H1 (cell line): ENCODE data around the gene CEP126. TPM values are rescaled to one million over a fixed set of nuclear protein-coding genes. Genes with fewer than 3 reads are reported as not detected.

ENCODE experiments used
- CTCF ChIA-PET: fragments of 300-600 bp; sonication (Branson Sonifier 250); formaldehyde crosslinking; loops from one replicate; lab custom pipeline; 2021; ENCODE audit not compliant: partially characterized antibody; lab: Charles Lee
- POLR2A ChIA-PET: fragments of 300-600 bp; sonication (Branson Sonifier 250); formaldehyde crosslinking; loops from one replicate; lab custom pipeline; 2021; ENCODE audit warnings: inconsistent platforms; ENCODE audit not compliant: partially characterized antibody; lab: Charles Lee
- DNase-seq, 2 experiments: peaks; one replicate each; pipeline versions ENCODE4 v3.0.0 to v3.0.0-alpha.2; 2010 to 2022; ENCODE audit warnings: low spot score in 2 of 2, low read depth in 1 of 2, mixed read lengths in 1 of 2
- FAIRE-seq: peaks from 2 replicates; lab custom pipeline; 2011; peaks lifted over from hg19 to GRCh38; lab: Jason Lieb, UNC
- H2AFZ ChIP-seq: 2 replicates; pipeline ENCODE4 v1.8.1; 2012; ENCODE audit warnings: low read length, inconsistent platforms
- H2AK5ac ChIP-seq: 2 replicates; pipeline ENCODE4 v1.6.1; 2013; ENCODE audit warnings: low read depth, low read length
- H2BK120ac ChIP-seq: replicated peaks from 2 replicates; pipeline ENCODE3; 2013; ENCODE audit warnings: low read depth, low read length, inconsistent platforms
- H2BK12ac ChIP-seq: 2 replicates; pipeline ENCODE4 v1.6.1; 2013; ENCODE audit warnings: low read depth, low read length
- H2BK15ac ChIP-seq: 2 replicates; pipeline ENCODE4 v1.6.1; 2013; ENCODE audit warnings: low read length
- H2BK20ac ChIP-seq: 2 replicates; pipeline ENCODE4 v1.6.1; 2013; ENCODE audit warnings: low read length
- H2BK5ac ChIP-seq: 2 replicates; pipeline ENCODE4 v1.6.1; 2013; ENCODE audit warnings: low read depth, low read length
- H3K14ac ChIP-seq: 2 replicates; pipeline ENCODE4 v1.6.1; 2013; ENCODE audit warnings: inconsistent platforms; ENCODE audit not compliant: insufficient read length
- H3K18ac ChIP-seq: 2 replicates; pipeline ENCODE4 v1.6.1; 2013; ENCODE audit warnings: low read length; ENCODE audit errors: extremely low read depth
- H3K23ac ChIP-seq: 2 replicates; pipeline ENCODE4 v1.6.1; 2013; ENCODE audit warnings: inconsistent platforms; ENCODE audit not compliant: insufficient read length
- H3K23me2 ChIP-seq: 2 replicates; pipeline ENCODE4 v1.6.1; 2013; ENCODE audit warnings: low read depth, low read length
- H3K27ac ChIP-seq: 2 replicates; pipeline ENCODE4 v1.6.1; 2011; ENCODE audit warnings: low read depth, low read length, inconsistent platforms
- H3K27me3 ChIP-seq, 4 experiments: replicated peaks in 1 of 4; 1 replicate in 1 of 4; 2 replicates in 3 of 4; pipeline versions ENCODE4 v1.6.1 to v1.8.1; 2011 to 2013; ENCODE audit warnings: low read length in 3 of 4, mild to moderate bottlenecking in 3 of 4, inconsistent platforms in 2 of 4, mixed read lengths in 2 of 4, moderate library complexity in 1 of 4; ENCODE audit not compliant: control insufficient read depth in 3 of 4, insufficient read depth in 3 of 4; ENCODE audit errors: extremely low read depth in 1 of 4
- H3K36me3 ChIP-seq, 4 experiments: 2 replicates each; pipeline versions ENCODE4 v1.6.1 to v1.8.1; 2011 to 2013; ENCODE audit warnings: mild to moderate bottlenecking in 4 of 4, low read length in 3 of 4, moderate library complexity in 2 of 4, control low read depth in 1 of 4, inconsistent platforms in 1 of 4; ENCODE audit not compliant: insufficient read depth in 4 of 4, control insufficient read depth in 2 of 4
- H3K4ac ChIP-seq: replicated peaks from 2 replicates; pipeline ENCODE3; 2013; ENCODE audit warnings: low read length, low read depth, mixed read lengths, inconsistent platforms; ENCODE audit not compliant: insufficient read length
- H3K4me1 ChIP-seq, 4 experiments: replicated peaks in 1 of 4; 1 replicate in 1 of 4; 2 replicates in 3 of 4; pipeline versions ENCODE4 v1.6.1 to v1.8.1; 2011 to 2013; ENCODE audit warnings: low read length in 3 of 4, inconsistent platforms in 2 of 4, mixed read lengths in 1 of 4; ENCODE audit not compliant: insufficient read depth in 4 of 4, control insufficient read depth in 3 of 4
- H3K4me2 ChIP-seq, 2 experiments: 2 replicates each; pipeline versions ENCODE4 v1.6.1 to v1.8.1; 2011 to 2013; ENCODE audit warnings: low read depth in 2 of 2, low read length in 2 of 2, control low read depth in 1 of 2, inconsistent platforms in 1 of 2, mild to moderate bottlenecking in 1 of 2; ENCODE audit not compliant: insufficient read depth in 1 of 2
- H3K4me3 ChIP-seq, 4 experiments: fragments of 200-600, 300-600 bp in 1 of 4; sonication (generic), shearing (Covaris generic), sonication (Bioruptor Twin) in 1 of 4; 2 replicates each; pipeline versions ENCODE4 v1.5.1 to v1.8.1; 2011 to 2016; ENCODE audit warnings: low read length in 4 of 4, low read depth in 3 of 4, control low read depth in 2 of 4, inconsistent platforms in 2 of 4, mild to moderate bottlenecking in 2 of 4, mixed read lengths in 1 of 4, moderate library complexity in 1 of 4; ENCODE audit not compliant: insufficient read depth in 2 of 4; ENCODE audit errors: extremely low read depth in 1 of 4
- H3K56ac ChIP-seq: replicated peaks from 2 replicates; pipeline ENCODE3; 2013; ENCODE audit warnings: low read depth, mild to moderate bottlenecking, mixed read lengths, low read length, inconsistent platforms; ENCODE audit not compliant: insufficient read length
- H3K79me1 ChIP-seq: 2 replicates; pipeline ENCODE4 v1.6.1; 2013; ENCODE audit warnings: low read depth, low read length, control low read depth
- H3K79me2 ChIP-seq, 2 experiments: 2 replicates each; pipeline versions ENCODE4 v1.6.1 to v1.8.1; 2012 to 2013; ENCODE audit warnings: low read length in 2 of 2, mild to moderate bottlenecking in 2 of 2, inconsistent platforms in 1 of 2; ENCODE audit not compliant: insufficient read depth in 2 of 2, control insufficient read depth in 1 of 2
- H3K9ac ChIP-seq, 4 experiments: replicated peaks in 1 of 4; 1 replicate in 1 of 4; 2 replicates in 3 of 4; pipeline versions ENCODE4 v1.6.1 to v1.8.1; 2011 to 2013; ENCODE audit warnings: low read depth in 3 of 4, low read length in 3 of 4, control low read depth in 2 of 4, mild to moderate bottlenecking in 2 of 4, moderate library complexity in 2 of 4, inconsistent platforms in 1 of 4; ENCODE audit errors: extremely low read depth in 1 of 4
- H3K9me3 ChIP-seq, 2 experiments: 2 replicates each; pipeline versions ENCODE4 v1.6.1 to v1.8.1; 2012 to 2013; ENCODE audit warnings: mild to moderate bottlenecking in 2 of 2, moderate library complexity in 2 of 2, control low read depth in 1 of 2, inconsistent platforms in 1 of 2, low read depth in 1 of 2, low read length in 1 of 2, mixed read lengths in 1 of 2; ENCODE audit not compliant: insufficient read depth in 2 of 2
- H4K20me1 ChIP-seq, 2 experiments: replicated peaks in 1 of 2; 2 replicates each; pipeline versions ENCODE3 to v1.8.1; 2011 to 2013; ENCODE audit warnings: inconsistent platforms in 2 of 2, low read length in 2 of 2, mild to moderate bottlenecking in 1 of 2; ENCODE audit not compliant: insufficient read depth in 2 of 2, control insufficient read depth in 1 of 2
- H4K5ac ChIP-seq: 2 replicates; pipeline ENCODE4 v1.6.1; 2013; ENCODE audit warnings: low read length, low read depth, mixed read lengths, inconsistent platforms; ENCODE audit not compliant: insufficient read length
- H4K8ac ChIP-seq: 2 replicates; pipeline ENCODE4 v1.8.0; 2013; ENCODE audit warnings: mild to moderate bottlenecking, moderate library complexity, low read length, inconsistent platforms; ENCODE audit not compliant: insufficient read depth; ENCODE audit errors: extremely low read depth
- H4K91ac ChIP-seq: replicated peaks from 2 replicates; pipeline ENCODE3; 2013; ENCODE audit warnings: low read length, mixed read lengths, inconsistent platforms; ENCODE audit not compliant: insufficient read length
- CHD2 ChIP-seq: IDR thresholded peaks from 2 replicates; pipeline ENCODE4 v1.6.1; 2012; ENCODE audit warnings: low read length, improper control_type of control experiment
- CREB1 ChIP-seq: IDR thresholded peaks from 2 replicates; pipeline ENCODE4 v1.6.1; 2012; ENCODE audit warnings: inconsistent platforms
- NANOG ChIP-seq: IDR thresholded peaks from 2 replicates; pipeline ENCODE4 v1.6.1; 2011; ENCODE audit warnings: low read length, low read depth, mild to moderate bottlenecking, inconsistent platforms; ENCODE audit not compliant: insufficient read depth, poor library complexity, severe bottlenecking
- RBBP5 ChIP-seq: IDR thresholded peaks from 2 replicates; pipeline ENCODE4 v1.7.1; 2012; ENCODE audit warnings: low read depth, mild to moderate bottlenecking, inconsistent platforms, low read length, moderate library complexity, borderline replicate concordance
- SAP30 ChIP-seq: fragments of 300-600 bp; sonication (generic); IDR thresholded peaks from 2 replicates; pipeline ENCODE4 v1.7.1; 2012; ENCODE audit warnings: low read length, moderate library complexity, mild to moderate bottlenecking, inconsistent platforms; ENCODE audit not compliant: insufficient read depth, insufficient replicate concordance
- SP2 ChIP-seq: IDR thresholded peaks from 2 replicates; pipeline ENCODE4 v1.6.1; 2012; ENCODE audit warnings: mild to moderate bottlenecking, low read length, inconsistent platforms
- SP4 ChIP-seq: IDR thresholded peaks from 2 replicates; pipeline ENCODE4 v1.6.1; 2012; ENCODE audit warnings: low read length, inconsistent platforms
- SUZ12 ChIP-seq: fragments of 200-600 bp; sonication (generic); IDR thresholded peaks from 2 replicates; pipeline ENCODE4 v1.6.1; 2012; ENCODE audit warnings: mild to moderate bottlenecking, inconsistent platforms, low read length, moderate library complexity, mixed read lengths
- TBP ChIP-seq: IDR thresholded peaks from 2 replicates; pipeline ENCODE4 v1.6.1; 2011; ENCODE audit warnings: low read depth, low read length, improper control_type of control experiment
- YY1 ChIP-seq: IDR thresholded peaks from 2 replicates; pipeline ENCODE4 v1.6.1; 2011; ENCODE audit warnings: low read depth, mild to moderate bottlenecking, low read length
- WGBS, 2 experiments: shearing (Covaris generic) in 1 of 2; methylation state at CpG; one replicate each; pipeline versions ENCODE4 v1.1.6 to v1.1.7; 2013 to 2015; ENCODE audit warnings: low lambda C conversion rate in 2 of 2, mixed read lengths in 2 of 2, inconsistent platforms in 1 of 2, low coverage in 1 of 2, missing lambda C conversion rate in 1 of 2; ENCODE audit not compliant: insufficient replicate concordance in 2 of 2, insufficient coverage in 1 of 2, insufficient read length in 1 of 2; ENCODE audit errors: extremely low coverage in 1 of 2, missing lambda C conversion rate in 1 of 2; 5-methylcytosine and 5-hydroxymethylcytosine counted together
- polyA plus RNA-seq, 7 experiments: library from polyadenylated mRNA; depleted of rRNA in 3 of 7; stranded (reverse) in 5 of 7; unstranded in 2 of 7; fragments of >200 nt in 5 of 7; fragments of 200-250 nt in 2 of 7; gene quantifications; 1 replicate in 5 of 7; 2 replicates in 1 of 7; 4 replicates in 1 of 7; pipeline versions ENCODE4 v1.2.1 to v1.2.3, GENCODE V29; 2011 to 2013; ENCODE audit warnings: missing spikeins in 2 of 7, mixed read lengths in 2 of 7
- total RNA-seq: library from RNA; stranded (reverse); fragmentation: NEBNext Ultra II Directional; extraction: Animal tissue kit (Norgen Biotek cat#: 25700); gene quantifications from 2 replicates; pipeline ENCODE4 v1.2.1, GENCODE V29; 2021
- TF ChIP-seq, protein P1 (sequence below): IDR thresholded peaks from 2 replicates; pipeline ENCODE4 v1.6.1; 2011; ENCODE audit warnings: low read length, improper control_type of control experiment
- TF ChIP-seq, protein P2 (sequence below): IDR thresholded peaks from 2 replicates; pipeline ENCODE4 v1.6.1; 2011; ENCODE audit warnings: low read depth, mild to moderate bottlenecking, low read length; ENCODE audit not compliant: insufficient read depth

The CEP126 gene
- total and polyA plus RNA-seq, 2 of the 8 experiments (the other 6 are each of a cell fraction or from before 2014, with no cell fraction given): 0.76 to 1.9 TPM

DNA sequence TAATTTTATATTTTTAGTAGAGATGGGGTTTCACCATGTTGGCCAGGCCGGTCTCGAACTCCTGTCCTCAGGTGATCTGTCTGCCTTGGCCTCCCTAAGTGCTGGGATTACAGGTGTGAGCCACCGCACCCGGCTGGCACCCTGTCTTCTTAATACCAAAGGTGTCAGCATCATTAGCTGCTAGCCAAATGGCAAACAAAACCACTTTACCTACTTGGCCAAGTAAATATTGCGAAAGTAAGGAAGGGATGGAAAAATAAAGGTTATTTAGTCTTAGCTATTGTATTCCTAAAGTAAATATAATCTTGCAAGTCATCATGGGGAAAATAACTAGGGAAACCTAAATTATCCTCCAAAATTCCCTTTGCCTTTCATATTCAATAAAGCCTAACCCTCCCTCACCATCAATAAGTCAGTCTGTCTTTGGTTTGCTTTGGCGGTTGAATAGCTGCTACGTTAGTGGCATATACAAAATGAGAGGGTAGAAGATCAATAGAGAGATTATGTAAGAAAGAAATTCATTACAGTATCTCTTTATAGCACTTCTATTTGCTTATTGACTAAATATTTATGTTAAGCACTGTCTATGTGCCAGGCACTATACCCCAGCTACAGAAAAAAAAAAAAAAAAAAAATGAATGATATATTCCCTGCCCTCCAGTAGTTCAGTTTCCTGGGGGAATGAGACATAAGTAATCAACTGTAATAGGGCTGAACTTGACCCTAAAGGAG lies 92.2 kb downstream of the CEP126 start:
- H2AFZ ChIP-seq: no peak overlapping the region
- no peaks in the 10 kb centered on the region for H3K27me3 ChIP-seq
- no peak overlapping the region for H3K9ac ChIP-seq
- H3K4me3 ChIP-seq: no peak overlapping the region
- H3K23me2 ChIP-seq: no peaks in the 10 kb centered on the region
- no peak overlapping the region for H3K4me2 ChIP-seq
- H3K18ac ChIP-seq: no peak overlapping the region
- H2BK5ac ChIP-seq: no peak overlapping the region
- no peak overlapping the region for H2BK120ac ChIP-seq
- H3K4ac ChIP-seq: no peak overlapping the region
- DNase-seq (no peak), FAIRE-seq (no peak)
- H2AK5ac ChIP-seq: no peak overlapping the region
- no peaks in the 10 kb centered on the region for H3K79me1 ChIP-seq
- no peaks in the 10 kb centered on the region for H4K20me1 ChIP-seq
- no peaks in the 10 kb centered on the region for H3K9me3 ChIP-seq
- CTCF ChIA-PET: interaction anchor here (0.6 to 4.6 kb wide), 41 partner anchors 8 to 940 kb away, joined by 3 to 134 read pairs (median 4); no protein-coding TSS in a partner anchor
- no peaks in the 10 kb centered on the region for H3K79me2 ChIP-seq
- no peaks in the 10 kb centered on the region for H3K36me3 ChIP-seq
- H4K91ac ChIP-seq: no peak overlapping the region
- WGBS, 2 experiments: 89% methylated on average over 7 of the region's 7 CpGs; no CpG with 5 or more reads in 1 of the 2 experiments
- no peak overlapping the region for H4K8ac ChIP-seq
- POLR2A ChIA-PET: no interaction called here
- H2BK12ac ChIP-seq: no peak overlapping the region
- H2BK15ac ChIP-seq: no peak overlapping the region
- no peak overlapping the region for H3K56ac ChIP-seq
- no peak overlapping the region for H3K23ac ChIP-seq
- peaks cover 0 to 3% (median 0%) of the 10 kb centered on the region in 4 experiments; a peak in 1 of 7 replicates for H3K4me1 ChIP-seq
- H2BK20ac ChIP-seq: no peak overlapping the region
- H3K27ac ChIP-seq: no peak overlapping the region
- no peak overlapping the region for H3K14ac ChIP-seq
- H4K5ac ChIP-seq: no peak overlapping the region
- TF ChIP-seq NANOG: no peak
- no peak for TF ChIP-seq SAP30
- TF ChIP-seq YY1: no peak
- TF ChIP-seq, protein P1, sequence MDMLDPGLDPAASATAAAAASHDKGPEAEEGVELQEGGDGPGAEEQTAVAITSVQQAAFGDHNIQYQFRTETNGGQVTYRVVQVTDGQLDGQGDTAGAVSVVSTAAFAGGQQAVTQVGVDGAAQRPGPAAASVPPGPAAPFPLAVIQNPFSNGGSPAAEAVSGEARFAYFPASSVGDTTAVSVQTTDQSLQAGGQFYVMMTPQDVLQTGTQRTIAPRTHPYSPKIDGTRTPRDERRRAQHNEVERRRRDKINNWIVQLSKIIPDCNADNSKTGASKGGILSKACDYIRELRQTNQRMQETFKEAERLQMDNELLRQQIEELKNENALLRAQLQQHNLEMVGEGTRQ: no peak
- no peak for TF ChIP-seq SP2
- TF ChIP-seq TBP: no peak
- TF ChIP-seq, protein P2, sequence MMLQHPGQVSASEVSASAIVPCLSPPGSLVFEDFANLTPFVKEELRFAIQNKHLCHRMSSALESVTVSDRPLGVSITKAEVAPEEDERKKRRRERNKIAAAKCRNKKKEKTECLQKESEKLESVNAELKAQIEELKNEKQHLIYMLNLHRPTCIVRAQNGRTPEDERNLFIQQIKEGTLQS: no peak
- no peak for TF ChIP-seq SP4
- TF ChIP-seq SUZ12: no peak
- no peak for TF ChIP-seq RBBP5
- no peak for TF ChIP-seq CREB1
- TF ChIP-seq CHD2: no peak
